HG02981 (cell line): Measurements from ENCODE around the gene NXF3.
"Not testable (repeated sequence)": the region's sequence is repeated elsewhere in the genome, so short reads cannot be mapped to it uniquely, and the experiment has no call there.

Experiments
- ATAC-seq: cut with Tn5 transposase; IDR thresholded peaks from one replicate; pipeline ENCODE4 v1.9.1; 2021; ENCODE audit warnings: mild to moderate bottlenecking, moderate library complexity; ENCODE audit not compliant: unreplicated experiment

NXF3 gene, protein sequence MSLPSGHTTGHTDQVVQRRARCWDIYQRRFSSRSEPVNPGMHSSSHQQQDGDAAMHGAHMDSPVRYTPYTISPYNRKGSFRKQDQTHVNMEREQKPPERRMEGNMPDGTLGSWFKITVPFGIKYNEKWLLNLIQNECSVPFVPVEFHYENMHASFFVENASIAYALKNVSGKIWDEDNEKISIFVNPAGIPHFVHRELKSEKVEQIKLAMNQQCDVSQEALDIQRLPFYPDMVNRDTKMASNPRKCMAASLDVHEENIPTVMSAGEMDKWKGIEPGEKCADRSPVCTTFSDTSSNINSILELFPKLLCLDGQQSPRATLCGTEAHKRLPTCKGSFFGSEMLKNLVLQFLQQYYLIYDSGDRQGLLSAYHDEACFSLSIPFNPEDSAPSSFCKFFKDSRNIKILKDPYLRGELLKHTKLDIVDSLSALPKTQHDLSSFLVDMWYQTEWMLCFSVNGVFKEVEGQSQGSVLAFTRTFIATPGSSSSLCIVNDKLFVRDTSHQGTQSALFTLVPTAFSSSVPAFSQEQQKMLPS

DNA sequence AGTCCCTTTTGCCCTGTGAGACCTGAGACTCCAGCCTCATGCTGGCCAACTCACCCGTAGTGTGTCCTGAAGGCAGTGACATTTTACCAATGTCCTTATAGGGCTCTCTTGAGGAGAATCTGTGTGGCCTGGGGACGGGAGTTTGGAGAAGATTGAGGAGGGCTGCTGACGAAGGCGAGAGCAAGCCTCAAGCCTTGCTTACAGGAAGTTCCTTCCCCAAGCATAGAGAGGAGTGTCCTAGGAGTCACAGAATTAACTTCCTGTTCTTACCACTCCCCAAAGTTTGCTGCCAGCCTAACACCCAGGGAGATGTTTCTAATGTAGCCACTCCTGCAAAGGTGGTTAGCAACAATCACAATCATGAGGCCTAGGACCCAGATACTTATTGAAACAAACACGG is at the start of gene NXF3:
Gene NXF3, minus strand, starts transcription at position 202 of the 400 bp plus-strand sequence. Its CDS starts 120 bp downstream, at position 82.
- ATAC-seq = no peak

DNA sequence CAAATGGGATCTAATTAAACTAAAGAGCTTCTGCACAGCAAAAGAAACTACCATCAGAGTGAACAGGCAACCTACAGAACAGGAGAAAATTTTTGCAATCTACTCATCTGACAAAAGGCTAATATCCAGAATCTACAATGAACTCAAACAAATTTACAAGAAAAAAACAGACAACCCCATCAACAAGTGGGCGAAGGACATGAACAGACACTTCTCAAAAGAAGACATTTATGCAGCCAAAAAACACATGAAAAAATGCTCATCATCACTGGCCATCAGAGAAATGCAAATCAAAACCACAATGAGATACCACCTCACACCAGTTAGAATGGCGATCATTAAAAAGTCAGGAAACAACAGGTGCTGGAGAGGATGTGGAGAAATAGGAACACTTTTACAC is 43.6 kb upstream of the NXF3 start:
- not testable (repeated sequence) for ATAC-seq

DNA sequence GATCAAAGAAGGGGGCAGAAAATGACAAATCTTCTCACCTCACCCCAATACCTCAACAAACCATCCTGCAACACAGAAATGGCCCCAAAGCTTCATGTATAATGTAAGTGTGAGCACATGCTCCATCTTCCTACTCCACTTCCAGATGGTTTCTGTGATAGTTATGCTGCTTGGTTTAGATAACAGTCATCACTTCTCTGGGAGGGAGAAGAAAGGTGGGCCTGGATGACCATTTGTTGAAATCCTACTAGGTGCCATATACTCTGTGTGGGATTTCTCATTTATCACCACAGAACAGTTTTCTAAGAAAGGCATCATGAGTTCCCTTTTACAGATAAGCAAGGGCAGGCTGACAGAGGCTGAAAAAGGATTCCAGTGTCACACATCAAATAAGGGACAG is 31.3 kb upstream of the NXF3 start:
- ATAC-seq = no peak

DNA sequence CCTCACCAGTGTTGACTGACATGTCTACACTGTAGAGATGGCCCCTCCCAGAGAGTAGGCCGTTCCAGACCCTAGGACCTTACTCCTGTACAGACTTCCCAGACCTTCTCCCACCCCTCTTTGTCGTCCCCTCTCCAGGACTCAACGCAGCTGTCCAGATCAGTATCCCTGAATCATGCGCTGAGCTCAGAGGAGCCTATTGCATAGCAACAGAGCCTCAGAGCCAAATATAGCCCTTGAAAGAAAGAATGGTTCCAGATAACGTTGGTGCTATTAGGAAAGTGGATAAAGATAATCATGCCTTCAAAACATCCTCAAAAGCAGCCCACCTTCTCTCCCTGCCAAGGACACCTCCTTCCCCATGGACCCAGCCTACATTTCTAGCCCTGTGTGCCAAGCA is 27.8 kb upstream of the NXF3 start:
- no peak for ATAC-seq

DNA sequence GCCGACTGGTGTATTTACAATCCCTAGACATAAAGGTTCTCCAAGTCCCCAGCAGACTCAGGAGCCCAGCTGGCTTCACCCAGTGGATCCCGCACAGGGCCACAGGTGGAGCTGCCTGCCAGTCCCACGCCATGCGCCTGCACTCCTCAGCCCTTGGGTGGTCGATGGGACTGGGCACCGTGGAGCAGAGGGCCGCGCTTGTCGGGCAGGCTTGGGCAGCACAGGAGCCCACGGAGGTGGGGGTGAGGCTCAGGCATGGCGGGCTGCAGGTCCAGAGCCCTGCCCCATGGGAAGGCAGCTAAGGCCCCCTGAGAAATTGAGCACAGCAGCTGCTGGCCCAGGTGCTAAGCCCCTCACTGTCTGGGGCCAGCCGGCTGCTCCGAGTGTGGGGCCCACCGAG is 24.0 kb upstream of the NXF3 start:
- ATAC-seq = not testable (repeated sequence)

DNA sequence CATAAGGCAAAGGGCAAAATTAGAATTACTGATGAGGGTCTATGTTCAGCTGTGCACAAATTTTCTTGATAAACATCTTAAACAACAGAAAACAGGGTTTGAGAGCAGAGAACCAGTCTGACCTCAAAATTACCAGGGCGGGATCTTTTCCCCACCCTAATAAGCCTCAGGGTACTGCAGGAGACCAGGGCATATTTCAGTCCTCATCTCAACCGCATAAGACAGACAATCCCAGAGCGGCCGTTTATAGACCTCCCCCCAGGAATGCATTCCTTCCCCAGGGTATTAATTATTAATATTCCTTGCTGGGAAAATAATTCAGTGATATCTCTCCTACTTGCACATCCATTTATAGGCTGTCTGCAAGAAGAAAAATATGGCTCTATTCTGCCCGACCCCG is 16.6 kb upstream of the NXF3 start:
- ATAC-seq = not testable (repeated sequence)

DNA sequence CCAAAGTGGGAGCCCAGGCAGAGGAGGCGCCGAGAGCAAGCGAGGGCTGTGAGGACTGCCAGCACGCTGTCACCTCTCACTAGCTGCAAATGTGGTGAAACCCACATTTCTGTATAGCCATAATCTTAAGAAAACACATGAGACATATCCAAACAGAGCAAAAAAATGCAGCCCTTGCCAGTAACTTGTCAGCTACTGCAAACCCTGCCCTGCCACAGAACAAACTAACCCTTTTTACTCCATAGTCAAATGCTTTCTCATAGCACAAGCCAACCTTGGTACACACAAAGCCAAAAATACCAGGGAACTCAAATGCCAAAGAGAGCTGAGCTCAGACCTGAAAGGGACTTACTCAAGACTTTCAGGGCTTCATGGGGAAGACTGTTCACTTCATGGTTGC is 14.9 kb upstream of the NXF3 start:
- ATAC-seq = no peak

DNA sequence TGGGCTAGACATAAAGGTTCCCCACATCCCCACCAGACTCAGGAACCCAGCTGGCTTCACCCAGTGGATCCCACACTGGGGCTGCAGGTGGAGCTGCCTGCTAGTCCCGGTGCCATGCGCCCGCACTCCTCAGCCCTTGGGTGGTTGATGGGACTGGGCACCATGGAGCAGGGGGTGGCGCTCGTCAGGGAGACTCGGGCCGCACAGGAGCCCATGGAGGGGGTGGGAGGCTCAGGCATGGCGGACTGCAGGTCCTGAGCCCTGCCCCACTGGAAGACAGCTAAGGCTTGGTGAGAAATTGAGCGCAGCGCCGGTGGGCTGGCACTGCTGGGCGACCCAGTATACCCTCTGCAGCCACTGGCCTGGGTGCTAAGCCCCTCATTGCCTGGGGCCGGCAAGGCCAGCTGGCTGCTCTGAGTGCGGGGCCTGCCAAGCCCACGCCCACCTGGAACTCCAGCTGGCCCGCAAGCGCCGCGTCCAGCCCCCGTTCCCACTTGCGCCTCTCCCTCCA is 14.3 kb upstream of the NXF3 start:
- not testable (repeated sequence) for ATAC-seq

DNA sequence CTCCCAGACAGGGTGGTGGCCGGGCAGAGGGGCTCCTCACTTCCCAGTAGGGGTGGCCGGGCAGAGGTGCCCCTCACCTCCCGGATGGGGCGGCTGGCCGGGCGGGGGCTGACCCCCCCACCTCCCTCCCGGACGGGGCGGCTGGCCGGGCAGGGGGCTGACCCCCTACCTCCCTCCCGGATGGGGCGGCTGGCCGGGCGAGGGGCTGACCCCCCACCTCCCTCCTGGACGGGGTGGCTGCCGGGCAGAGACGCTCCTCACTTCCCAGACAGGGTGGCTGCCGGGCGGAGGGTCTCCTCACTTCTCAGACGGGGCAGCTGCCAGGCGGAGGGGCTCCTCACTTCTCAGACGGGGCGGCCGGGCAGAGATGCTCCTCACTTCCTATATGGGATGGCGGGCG is 11.4 kb upstream of the NXF3 start:
- ATAC-seq = not testable (repeated sequence)

DNA sequence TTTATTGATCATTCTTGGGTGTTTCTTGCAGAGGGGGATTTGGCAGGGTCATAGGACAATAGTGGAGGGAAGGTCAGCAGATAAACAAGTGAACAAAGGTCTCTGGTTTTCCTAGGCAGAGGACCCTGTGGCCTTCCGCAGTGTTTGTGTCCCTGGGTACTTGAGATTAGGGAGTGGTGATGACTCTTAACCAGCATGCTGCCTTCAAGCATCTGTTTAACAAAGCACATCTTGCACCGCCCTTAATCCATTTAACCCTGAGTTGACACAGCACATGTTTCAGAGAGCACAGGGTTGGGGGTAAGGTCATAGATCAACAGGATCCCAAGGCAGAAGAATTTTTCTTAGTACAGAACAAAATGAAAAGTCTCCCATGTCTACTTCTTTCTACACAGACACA is 10.9 kb upstream of the NXF3 start:
- ATAC-seq = not testable (repeated sequence)

DNA sequence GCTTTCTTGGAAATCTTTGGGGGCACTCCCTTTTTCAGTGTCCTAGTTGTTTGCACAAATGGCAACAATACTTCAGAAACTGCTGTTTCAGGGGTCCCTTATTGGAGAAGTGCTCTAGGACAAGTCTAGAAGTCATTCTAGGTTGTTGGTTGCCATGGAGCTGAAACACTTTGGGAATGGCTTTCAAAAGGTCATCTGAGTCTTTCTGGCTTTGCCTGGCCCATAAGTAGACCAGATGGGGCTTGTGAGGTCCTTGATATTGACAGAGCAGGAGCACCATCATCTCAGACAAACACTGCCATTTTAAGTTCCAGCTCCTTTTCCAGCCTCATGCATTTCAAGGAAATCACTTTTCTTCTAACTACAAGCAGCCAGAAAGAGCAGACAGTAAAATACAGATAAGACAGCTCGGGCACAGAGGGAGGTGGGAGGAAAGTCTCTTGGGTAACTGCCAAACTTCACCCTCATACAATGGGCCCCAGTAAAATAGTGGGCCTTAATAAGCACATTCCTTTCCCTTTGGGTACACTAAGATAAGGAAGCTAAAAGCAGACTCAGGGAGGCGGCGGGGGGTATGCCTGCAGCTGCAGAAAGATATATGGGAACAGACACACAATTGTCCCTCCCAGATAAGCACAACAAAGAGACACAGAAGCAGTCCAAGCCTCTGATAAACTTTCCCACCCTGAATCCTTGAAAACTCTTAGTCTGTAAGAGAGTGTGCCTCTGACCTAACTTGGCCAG is 8.5 kb upstream of the NXF3 start:
- ATAC-seq = no peak

DNA sequence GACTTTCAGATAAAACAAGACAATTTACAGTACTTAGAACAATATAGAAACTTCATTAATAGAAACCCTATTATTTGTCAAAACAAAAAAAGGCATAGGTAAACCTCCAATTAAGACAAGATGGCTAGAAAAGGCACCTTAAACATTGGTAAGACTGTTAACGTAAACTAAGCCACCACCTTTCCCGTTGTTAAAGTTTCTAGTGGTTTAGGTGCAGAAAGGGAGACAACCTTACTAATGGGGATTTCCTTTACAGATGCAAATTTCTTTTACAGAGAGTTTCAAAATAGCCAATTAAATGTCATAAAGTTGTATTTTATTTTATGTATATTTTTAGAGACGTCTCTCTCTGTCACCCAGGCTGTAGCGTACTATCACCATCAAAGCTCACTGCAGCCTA is 7.5 kb upstream of the NXF3 start:
- no peak for ATAC-seq

DNA sequence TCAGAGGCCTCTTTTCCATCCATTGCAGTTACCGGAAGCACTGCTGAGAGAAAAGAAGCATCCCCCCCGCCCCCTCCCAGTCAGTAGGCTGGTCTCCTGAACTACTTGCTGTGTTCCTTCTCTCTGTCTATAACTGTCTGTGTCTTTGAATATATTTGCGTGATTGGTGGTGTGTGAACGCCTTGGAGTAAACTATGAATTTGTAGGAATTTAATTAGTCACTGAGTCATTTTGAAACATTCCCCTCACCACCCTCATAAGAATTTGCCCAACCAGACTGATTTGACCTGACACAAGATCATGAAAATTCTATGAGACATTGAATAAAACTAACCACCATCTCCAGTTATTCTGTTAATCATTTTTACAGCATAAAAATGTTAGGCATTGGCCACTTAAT is 6.7 kb upstream of the NXF3 start:
- no peak for ATAC-seq

DNA sequence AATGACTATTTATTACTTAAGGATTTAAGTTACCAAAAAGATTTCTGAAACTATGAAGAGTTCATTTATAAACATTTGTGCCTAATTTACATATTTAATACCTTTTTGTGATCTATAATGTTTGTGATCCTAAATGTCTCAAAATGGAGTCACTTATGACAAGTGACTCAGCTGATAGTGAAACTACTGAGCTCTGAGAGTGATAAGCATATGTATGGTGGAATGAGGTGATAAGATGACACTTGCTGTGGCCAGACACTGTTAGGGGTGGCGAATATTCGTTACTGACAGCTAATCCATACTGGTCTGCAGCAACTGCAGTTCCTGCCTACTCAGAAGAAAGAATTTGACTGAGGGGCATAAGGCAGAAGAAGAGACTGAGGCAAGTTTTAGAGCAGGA is 5.5 kb upstream of the NXF3 start:
- no peak for ATAC-seq

DNA sequence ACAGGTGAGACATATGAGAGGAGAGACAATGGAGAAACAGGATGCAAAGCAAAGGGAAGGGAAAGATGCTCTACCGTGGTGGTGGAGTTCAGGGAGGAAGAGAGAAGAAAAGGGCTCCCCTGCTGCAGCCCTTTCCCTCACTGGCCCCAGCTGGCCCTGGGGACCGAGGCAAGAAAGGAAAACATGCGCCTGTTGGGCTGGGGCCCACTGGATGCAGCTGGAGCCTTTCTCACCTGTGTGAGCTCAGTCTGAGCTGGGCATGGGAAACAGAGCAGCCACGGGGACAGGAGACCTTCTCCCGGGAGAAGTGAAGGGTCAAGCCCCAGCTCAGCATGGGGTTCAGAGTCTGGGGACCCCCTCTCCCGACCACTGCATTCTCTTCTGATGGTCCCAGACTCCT is 11.9 kb downstream of the NXF3 start:
- ATAC-seq = no peak

DNA sequence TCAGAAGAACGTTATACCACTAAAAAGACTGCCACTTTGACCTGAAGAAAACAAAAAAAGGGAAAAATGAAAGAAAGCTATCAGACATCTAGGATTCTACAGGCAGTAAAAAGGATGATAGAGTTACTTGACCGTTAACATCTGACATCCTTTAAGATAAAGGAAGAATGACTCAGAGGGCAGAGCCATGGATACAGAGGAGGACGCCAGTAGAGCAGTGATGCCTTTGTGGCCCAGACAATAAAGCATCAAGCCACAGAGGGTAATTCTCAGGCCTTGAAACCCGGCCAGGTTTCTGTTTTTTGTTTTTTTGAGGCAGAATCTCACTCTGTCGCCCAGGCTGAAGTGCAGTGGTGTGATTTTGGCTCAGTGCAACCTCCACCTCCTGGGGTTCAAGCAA is 19.5 kb downstream of the NXF3 start:
- no peak for ATAC-seq

DNA sequence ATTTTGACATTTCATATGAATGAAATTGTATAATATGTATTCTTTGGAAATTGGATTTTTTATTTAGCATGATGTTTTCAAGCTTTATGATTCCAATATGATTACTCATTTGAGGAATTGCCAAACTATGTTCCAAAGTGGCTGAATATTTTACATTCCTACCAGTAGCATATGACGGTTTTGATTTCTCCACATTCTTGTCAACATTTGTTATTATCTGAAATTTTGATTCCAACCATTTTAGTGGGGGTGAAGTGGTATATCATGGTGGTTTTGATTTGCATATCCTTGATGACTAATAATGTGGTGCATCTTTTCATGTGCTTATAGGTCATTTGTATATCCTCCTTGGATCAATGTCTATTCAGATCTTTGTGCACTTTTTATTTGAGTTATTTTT is 26.3 kb downstream of the NXF3 start:
- ATAC-seq = no peak

DNA sequence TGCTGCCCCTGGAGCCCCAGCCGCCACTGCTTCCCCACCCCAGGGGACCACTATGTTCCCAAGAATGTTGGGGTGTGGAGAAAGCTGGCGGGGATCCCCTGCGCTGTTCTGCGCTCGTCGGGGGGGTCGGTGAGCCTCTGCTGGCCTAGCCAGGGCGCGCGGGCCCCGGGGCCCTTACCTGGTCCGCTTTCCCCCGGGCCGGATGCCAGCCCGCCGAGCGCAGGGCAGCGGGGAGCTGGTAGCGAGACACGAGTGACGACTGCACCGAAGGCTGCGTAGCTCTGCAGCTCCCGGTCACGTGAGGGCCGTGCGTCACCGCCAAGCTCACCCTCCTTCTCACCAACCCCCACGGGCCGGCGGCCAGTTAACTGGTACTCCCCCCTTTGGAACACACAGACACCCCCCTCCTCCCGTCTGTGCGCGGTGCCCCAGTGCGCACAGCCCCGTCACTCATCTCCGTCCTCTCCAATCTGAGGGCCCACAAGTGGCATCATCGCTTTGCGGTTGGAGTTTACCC is 29.0 kb downstream of the NXF3 start, which contains the start of gene BEX1:
Gene BEX1, minus strand, starts transcription at position 254 of the 517 bp plus-strand sequence. CDS start 897 bp downstream, outside the sequence.
- no peak for ATAC-seq

DNA sequence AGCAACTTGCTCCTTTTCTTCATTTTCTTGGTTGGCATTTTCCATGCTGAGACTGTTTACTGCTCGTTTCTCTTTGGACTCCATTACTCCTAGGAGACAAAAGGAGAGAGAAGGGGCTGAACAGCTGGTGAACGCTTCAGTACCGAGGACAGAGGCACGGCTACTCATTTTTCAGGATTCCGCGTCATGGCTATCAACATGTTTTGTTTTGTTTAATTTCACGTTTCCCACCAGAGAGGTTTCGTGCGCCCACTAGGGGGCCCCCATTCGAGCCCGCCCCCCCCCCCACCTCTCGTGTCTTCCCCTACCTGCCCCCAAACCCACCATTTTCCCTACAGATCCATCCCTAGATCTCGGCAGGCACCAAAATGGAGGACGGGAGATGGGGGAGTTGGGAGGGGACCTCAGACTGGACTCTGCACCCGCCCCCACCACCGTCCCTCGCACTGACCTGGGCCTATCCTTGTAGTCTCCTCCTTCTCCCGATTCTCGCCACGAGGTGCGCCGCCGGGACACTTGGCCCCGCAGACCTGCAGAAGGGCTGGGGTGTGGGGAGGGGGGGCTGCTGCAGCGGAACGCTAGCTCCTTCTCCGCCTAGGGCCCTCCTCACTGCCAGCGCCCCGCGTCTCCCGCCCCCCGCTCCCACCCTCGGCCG is 29.6 kb downstream of the NXF3 start:
- no peak for ATAC-seq

DNA sequence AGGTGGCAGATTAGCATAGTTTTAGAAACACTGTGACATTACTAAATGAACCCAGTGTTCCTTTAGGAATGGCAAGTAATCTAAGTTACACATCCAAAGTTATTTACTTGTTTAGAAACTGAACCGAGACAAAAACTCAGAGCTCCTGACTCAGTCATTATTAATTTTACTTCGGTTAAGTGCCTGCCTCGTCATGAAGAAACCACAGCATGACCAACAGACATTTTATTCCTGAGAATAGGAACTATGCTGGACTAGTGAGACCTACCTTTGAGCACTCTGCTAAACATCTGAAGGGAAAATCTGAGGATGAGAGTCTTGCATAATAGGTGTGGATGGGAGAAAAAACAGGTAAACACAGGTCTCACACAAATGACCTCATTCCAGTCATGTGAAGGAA is 31.5 kb downstream of the NXF3 start:
- ATAC-seq = no peak

DNA sequence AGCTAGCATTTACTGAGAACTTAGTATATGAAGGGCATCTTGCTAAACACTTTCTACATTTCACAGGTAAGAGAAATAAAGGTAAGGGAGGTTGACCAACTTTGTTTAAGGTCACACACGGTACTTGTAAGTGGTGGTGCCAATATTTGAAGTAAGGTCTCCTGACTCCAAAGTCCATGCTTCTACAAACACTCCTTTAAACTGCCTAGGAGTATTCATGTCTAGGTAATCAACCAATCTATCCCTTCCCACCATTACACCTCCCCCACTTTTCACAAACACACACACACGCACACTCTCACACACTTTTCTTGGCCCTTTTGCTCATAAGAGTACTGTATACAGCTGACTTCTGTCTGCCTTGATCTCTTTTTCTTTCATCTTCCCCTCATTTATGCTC is 36.0 kb downstream of the NXF3 start:
- no peak for ATAC-seq
